GM12873 (cell line): ENCODE measurements around the gene RBMS1.

Experiments used
- TF ChIP-seq, protein P1 (sequence below): IDR thresholded peaks from 2 replicates; pipeline ENCODE4 v1.5.1; 2012; ENCODE audit warnings: low read depth, mild to moderate bottlenecking, moderate library complexity, low read length, control low read depth; ENCODE audit not compliant: insufficient read depth; ENCODE audit errors: missing control alignments

Gene RBMS1

DNA sequence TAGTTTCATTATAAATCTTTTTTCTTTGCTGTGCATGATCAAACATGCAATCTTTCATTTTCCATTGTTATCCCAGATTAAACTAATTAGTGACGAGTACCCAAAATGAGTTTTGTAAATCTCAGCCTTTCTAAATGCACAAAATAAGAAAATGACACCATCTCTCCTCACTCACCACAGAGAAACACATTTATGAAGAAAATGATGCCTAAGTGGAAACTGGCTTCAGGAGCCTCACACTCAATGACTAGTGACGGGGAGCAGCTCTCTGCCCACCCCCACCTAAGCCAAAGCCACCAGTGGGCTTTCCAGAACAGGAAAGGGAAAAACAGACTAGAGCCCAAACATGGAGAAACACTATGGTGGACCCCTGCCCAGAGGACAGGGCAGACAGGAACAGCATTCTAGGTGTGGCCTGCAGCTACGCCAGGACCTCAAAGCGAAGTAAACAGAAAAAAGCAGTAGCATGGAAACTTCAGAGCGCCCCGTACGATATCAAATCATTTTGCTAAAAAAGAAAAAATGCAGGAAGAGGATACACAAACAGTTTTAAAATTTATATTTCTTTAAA lies 113.5 kb downstream of the RBMS1 start:
- TF ChIP-seq, protein P1, sequence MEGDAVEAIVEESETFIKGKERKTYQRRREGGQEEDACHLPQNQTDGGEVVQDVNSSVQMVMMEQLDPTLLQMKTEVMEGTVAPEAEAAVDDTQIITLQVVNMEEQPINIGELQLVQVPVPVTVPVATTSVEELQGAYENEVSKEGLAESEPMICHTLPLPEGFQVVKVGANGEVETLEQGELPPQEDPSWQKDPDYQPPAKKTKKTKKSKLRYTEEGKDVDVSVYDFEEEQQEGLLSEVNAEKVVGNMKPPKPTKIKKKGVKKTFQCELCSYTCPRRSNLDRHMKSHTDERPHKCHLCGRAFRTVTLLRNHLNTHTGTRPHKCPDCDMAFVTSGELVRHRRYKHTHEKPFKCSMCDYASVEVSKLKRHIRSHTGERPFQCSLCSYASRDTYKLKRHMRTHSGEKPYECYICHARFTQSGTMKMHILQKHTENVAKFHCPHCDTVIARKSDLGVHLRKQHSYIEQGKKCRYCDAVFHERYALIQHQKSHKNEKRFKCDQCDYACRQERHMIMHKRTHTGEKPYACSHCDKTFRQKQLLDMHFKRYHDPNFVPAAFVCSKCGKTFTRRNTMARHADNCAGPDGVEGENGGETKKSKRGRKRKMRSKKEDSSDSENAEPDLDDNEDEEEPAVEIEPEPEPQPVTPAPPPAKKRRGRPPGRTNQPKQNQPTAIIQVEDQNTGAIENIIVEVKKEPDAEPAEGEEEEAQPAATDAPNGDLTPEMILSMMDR: no peak

DNA sequence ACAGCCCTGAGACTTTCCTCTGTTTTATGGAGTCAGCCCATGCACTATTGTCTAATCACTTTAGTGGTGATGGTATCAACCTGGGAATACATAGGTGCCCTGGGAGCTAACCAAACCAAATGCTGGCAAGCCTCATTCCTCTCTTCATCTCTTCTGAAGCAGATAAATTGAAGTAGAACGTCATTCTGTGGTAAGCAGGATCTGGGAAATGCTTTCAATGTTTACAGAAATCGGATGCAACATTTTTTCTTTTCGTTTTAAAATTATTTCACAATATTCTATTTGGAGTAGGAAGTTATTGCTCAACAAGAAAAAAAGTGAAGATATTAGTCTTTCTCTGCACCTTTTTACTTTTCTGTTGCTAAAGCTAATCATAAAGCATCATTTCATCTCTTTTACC lies 114.2 kb downstream of the RBMS1 start:
- TF ChIP-seq, protein P1: no peak

DNA sequence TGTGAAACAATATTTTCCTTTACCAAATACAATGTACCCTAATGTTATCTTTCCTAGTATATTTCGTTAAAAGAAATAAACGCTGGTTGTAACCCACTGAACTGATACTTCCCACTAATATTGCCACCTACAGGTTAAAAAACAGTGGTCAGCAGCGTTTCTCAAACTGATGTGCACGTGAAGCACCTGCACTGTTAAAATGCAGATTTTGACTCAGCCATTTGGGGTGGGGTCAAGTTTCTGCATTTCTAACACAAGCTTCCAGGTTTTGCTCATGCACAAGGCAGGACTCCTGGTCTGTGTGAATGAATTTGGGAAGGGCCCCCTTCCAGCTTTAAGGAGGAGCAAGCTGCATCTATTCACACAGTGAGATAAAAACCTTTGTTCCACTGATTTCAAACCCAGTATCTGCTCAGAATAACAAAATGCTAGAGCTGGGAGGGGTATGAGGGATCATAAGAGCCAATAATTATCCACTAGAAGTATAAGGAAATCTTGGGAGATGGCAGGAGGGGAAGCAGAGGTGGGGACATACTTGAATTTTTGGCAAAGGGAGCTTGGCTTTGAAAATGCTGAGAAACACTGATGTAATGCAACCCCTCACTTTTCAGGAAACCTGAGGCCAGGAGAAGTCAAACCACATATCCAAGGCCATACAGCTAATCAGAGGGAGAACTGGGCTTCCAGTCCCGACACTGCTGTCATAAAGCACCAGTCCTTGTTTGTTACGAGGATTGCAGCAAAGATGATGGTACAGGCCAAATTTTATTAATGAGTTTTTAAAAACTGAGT lies 116.2 kb downstream of the RBMS1 start:
- TF ChIP-seq, protein P1: no peak

DNA sequence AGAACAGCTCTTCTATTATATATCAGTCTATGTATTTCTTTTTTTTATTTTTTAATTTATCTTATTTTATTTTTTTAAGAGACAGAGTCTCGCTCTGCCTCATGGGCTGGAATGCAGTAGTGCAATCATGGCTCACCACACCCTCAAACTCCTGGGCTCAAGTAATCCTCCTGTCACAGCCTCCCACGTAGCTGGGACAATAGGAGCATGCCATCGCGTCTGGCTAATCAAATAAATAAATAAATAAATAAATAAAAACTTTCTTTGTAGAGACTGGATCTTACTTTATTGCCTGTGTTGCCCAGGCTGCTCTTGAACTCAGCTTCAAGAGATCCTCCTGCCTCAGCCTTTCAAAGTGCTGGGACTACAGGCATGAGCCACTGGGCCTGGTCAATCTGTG lies 117.0 kb downstream of the RBMS1 start:
- TF ChIP-seq, protein P1: no peak

DNA sequence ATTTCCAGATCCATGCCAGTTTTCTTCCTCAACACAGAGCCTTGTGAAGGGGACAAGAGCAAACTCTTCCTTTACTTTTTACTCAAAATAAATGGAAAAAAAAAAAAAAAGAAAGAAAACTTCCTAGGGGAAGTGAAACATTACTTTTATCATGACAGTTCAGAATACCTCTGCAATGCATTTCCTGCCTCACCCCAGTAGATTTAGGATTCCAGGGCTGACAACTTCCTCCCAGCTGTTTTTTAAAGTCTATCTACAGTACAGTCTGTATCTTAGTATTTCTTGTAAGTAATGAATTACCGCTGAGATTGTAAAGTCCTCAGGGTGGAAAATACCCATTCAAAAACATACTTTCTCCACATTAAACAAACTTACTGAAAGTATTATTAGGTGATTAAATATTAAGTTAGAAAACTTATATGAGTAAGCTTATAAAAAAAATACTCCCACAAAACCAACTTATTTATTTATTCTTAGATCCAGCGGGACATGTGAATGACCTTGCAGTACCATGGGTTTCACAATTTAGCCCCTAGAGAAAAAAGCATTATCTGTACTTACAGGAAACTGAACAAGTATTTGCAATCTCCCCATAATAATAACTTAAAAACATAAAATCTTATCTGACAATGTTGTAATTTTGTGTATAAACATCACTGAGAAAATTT lies 117.7 kb downstream of the RBMS1 start:
- TF ChIP-seq, protein P1: no peak

DNA sequence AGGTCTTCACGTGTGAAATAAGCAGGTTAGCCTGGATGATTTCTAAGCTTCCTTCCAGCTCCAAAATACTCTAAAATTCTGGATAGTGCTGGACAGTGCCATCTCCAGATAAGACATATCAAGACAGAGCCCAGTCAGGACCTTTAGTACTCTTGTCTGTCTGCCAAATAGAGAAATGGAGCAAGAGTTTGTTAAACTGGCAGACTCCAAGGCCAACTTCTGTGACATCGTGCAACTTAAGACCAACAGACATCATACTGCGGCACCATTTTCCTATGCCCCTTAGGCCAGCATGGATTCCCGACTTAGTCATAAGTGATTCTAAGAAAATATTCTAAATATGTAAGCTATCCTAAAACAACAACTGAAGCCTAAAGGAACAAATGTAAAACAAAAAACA lies 118.6 kb downstream of the RBMS1 start:
- TF ChIP-seq, protein P1: no peak

DNA sequence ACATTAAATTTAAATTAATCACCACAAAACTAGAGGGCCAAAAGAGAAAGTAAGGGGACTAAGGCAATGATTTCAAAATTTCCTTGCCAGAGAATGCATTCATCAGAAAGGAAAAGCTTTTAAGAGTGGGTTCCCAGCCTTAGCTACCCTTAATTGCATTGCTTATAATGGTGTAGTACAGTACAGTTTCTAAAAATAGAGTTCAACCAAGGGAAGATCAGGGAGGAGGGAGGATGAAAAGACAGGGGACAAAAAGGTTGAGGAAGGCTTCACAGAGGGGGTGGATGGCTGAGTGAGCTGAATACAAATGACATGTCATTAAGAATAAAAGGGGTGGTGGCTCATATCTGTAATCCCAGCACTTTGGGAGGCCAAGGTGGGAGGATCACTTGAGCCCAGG lies 119.9 kb downstream of the RBMS1 start:
- TF ChIP-seq, protein P1: no peak
